Measurements from ENCODE around the gene RTN4RL2.
A peak's percentile ranks its signal among the peaks of the same experiment; 100 is the strongest.

The RTN4RL2 gene

GRCh38 chr11:57500926-57501325 lies 40.6 kb downstream of the RTN4RL2 start:
- no peak for DNase-seq

DNA sequence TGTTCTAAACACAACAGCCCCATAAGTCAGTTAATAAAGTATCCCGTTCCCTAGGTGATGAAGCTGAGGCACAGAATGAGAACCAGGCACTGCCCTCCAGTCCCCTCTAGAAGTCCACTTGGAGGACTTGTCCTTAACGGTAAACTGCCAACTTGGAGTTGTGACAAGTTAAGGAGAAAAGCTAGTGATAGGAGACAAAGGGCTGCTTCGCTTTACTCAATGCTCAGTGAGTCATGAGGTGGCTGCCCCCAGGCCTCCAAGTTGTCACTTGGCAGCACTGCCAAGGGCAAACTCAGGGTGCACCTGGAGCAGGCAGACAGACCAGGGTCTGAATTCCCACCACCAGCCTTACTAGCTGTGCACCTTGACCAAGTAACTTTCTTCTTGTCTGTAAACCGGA lies 41.6 kb downstream of the RTN4RL2 start:
- DNase-seq = no peak

- DNase-seq = no peak
Measured at GRCh38 chr11:57502376-57502775, 42.0 kb downstream of the RTN4RL2 start.

- no peak for DNase-seq
Measured at GRCh38 chr11:57502870-57503269, 42.5 kb downstream of the RTN4RL2 start.

DNA sequence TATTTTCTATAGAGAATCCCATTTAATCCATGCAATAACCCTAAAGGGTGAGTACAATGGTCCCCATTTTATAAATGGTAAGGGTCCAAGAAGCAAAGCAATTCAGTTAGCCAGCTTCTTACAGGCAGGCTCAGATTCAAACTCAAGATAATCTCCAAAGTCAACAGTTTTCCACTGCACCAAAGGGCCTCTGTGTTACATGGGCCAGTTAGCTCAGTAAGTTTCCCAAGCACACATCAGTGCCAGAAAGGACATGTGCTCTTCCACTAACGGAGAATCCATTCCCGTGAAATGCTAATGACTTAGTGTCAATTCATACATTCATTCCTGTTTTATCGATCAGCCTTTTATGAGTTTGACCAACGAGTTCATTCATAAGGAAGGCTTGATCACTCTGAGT lies 44.2 kb downstream of the RTN4RL2 start:
- no peak for DNase-seq

GRCh38 chr11:57506522-57506921 lies 46.2 kb downstream of the RTN4RL2 start:
- no peak for DNase-seq

DNA sequence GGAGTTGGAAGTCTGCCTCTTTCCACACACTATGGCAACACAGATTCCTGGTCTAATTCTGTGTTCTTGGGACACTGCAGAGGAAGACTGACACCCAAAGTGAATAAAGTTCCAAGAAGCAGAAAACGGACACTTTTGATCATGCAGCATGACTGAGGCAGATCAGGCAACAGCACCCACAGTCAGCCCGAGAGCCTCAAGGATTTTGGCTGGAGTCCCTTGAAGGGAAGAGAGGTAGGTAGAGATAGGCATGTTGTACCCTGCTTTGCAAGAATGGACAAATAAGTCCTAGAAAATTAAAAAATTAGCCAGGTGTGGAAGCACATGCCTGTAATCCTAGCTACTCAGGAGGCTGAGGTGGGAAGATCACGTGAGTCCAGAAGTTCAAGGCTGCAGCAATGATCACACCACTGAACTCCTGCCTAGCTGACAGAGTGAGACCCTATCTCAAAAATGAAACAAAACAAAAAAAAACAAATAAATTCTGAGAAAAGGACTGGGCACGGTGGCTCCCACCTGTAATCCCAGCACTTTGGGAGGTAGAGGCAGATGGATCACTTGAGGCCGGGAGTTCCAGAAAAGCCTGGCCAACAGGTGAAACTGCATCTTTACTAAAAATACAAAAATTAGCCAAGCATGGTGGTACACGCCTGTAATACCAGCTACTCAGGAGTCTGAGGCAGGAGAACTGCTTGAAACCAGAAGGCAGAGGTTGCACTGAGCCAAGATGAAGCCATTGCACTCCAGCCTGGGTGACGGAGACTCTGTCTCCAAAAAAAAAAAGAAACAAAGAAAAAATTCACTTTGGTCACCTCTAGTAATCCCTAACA lies 48.2 kb downstream of the RTN4RL2 start:
- DNase-seq = no peak

GRCh38 chr11:57511741-57512430 lies 51.6 kb downstream of the RTN4RL2 start:
- no peak for DNase-seq

DNA sequence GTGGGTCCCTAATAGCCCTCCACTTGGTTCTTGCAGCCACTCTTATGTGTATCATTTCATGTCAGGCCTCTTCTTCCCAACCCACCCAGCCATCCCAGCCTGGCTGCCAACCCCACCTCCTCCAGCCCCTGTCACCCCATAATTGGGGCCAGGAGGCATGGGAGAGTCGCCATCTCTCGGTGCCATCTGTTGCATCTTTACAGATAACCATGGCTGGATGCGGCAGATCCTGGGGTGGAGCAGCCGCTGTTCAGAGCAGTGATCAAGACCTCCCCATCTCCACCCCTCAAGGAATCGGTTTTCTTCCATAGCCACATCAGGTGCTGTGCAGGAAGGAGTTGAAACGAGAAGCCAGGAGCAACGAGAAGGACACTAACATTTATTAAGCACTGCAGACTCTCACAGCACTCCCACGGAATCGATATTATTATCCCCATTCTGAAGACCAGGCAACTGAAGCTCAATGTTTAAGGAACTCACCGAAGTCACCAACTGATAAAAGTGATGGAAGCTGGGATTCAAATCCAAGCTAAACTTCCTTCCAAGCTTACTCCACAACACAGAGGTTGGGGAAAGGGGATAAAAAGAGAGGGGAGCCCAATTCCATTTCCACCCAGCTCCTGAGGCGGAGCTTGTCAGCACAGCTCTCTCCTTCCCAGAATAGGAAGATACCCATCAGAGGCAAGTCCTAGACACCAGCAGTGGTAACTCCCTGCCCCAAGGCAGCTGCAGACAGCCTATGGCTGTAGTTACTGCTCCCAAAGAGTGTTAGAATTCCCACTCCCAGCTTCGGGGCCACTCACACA lies 52.5 kb downstream of the RTN4RL2 start:
- no peak for DNase-seq

GRCh38 chr11:57513452-57513795 lies 53.1 kb downstream of the RTN4RL2 start:
- no peak for DNase-seq

GRCh38 chr11:57513911-57514537 lies 53.7 kb downstream of the RTN4RL2 start:
- peak; percentile 82 for DNase-seq

DNA sequence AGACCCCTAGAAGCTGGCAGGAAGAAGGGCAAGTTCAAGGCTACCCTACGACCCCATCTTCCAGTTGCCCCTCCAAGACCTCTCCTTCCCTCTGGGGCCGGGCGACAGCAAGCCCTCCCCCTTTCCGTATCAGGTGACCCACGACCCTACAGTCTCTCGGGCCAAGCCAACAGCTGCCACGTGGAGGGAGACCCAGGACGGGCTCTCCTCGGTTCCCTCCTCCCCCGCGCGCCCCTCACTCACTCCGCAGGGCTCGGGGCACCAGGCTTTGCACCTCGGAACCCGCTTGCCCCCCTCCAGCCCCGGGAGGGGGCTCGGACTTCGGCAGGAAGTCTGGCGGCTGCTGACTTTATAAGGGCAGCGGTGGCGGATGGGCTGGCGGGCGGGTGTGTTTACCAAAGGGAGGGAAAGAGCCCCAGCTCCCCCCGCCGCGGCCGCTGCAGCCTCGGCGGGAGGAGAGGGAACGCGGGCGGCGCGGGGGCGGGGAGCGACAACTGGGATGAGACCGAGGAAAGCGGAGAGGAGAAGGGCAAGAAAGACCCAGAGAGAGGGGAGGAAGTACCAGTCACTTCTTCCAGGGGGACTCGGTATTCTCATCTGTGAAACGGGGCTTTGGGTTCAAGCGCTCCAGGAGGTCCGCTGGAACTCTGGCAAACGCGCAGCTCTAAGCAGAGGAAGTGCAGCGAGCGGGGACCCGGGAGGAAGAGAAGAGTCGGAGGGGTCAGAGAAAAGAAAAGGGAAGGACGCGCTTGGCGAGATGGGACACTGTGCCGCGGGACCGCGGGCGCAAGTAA lies 54.4 kb downstream of the RTN4RL2 start:
- peak; percentile 87 for DNase-seq

GRCh38 chr11:57515332-57516060 lies 55.2 kb downstream of the RTN4RL2 start, which contains the start of gene SLC43A1:
Gene SLC43A1, minus strand, starts transcription at chr11:57515702. Its CDS starts 1,591 bp downstream, at chr11:57514111.
- peak; percentile 79 for DNase-seq

DNA sequence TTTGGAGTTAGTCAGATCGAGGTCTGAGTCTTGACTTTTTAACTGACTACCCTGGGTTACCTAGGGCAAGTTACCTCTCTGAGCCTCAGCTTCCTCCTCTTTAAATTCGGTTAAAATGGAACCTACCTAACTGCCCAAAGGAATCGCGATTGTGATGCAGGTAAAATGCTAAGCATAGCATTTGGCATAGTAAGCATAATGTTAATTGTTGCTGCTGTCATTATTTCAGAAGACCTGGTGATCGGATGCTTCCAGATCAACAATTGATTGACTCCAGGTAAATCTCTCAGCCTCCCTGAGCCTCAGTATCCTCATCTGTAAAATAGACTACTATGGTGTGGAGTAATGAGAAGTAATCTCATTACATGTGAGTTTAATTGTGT lies 55.7 kb downstream of the RTN4RL2 start:
- DNase-seq = no peak

- no peak for DNase-seq
Measured at GRCh38 chr11:57521116-57521515, 60.8 kb downstream of the RTN4RL2 start.

GRCh38 chr11:57523419-57523818 lies 63.1 kb downstream of the RTN4RL2 start:
- DNase-seq = no peak

Measured in activated CD8-positive, alpha-beta memory T cell treated with anti-CD3 and anti-CD28 coated beads for 24 hours (primary cell).